ENCODE measurements around the gene CEP126.

Gene CEP126

GRCh38 chr11:101923554-101923953 lies 8.7 kb downstream of the CEP126 start:
- Histone ChIP-seq H3K27ac (ENCODE audit: poor library complexity, severe bottlenecking) (no peak overlapping the region), H3K4me1 (ENCODE audit: insufficient read depth, poor library complexity, severe bottlenecking) (no peaks in the 10 kb centered on the region), H3K27me3 (ENCODE audit: insufficient read depth, poor library complexity, severe bottlenecking) (no peaks in the 10 kb centered on the region), H3K4me3 (ENCODE audit: severe bottlenecking) (no peak overlapping the region), H3K9me3 (ENCODE audit: severe bottlenecking) (no peaks in the 10 kb centered on the region), H3K36me3 (ENCODE audit: low read depth) (no peaks in the 10 kb centered on the region)
- ATAC-seq (ENCODE audit: low read depth) (no peak), DNase-seq (ENCODE audit: low spot score) (no peak)
- TF ChIP-seq, protein P1, sequence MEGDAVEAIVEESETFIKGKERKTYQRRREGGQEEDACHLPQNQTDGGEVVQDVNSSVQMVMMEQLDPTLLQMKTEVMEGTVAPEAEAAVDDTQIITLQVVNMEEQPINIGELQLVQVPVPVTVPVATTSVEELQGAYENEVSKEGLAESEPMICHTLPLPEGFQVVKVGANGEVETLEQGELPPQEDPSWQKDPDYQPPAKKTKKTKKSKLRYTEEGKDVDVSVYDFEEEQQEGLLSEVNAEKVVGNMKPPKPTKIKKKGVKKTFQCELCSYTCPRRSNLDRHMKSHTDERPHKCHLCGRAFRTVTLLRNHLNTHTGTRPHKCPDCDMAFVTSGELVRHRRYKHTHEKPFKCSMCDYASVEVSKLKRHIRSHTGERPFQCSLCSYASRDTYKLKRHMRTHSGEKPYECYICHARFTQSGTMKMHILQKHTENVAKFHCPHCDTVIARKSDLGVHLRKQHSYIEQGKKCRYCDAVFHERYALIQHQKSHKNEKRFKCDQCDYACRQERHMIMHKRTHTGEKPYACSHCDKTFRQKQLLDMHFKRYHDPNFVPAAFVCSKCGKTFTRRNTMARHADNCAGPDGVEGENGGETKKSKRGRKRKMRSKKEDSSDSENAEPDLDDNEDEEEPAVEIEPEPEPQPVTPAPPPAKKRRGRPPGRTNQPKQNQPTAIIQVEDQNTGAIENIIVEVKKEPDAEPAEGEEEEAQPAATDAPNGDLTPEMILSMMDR (IDR thresholded peaks at IDR 0.05; ENCODE audit: poor library complexity, severe bottlenecking) = no peak

DNA sequence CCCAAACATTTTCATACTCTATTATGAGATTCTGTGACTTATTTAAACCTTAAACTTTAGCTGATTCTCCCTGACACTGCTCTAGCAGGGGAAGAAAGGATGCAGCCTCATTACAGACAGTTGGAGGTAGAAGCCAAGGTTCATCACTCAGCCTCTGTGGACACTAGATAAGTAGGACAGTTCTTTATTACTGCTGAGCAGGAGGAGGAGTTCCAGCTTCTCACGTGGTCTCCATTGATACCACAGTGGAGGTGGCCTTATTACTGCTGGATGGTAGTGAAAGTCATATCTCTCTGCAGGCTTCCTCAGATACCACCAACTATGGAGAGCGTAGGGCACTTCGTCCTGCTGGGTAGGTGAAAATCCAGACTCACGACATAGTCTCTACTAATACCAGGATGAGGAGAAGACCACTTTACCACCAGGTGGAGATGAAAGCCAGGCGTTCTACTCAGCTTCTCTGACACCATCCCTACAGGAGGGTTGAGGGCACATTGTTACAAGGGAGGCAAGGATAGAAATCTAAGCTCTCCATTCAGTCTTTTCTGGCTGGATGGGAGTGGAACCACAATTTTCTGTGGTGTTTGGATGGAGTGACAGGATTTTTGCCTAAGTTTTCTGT lies 14.6 kb downstream of the CEP126 start:
- Histone ChIP-seq H3K27me3 (ENCODE audit: insufficient read depth, poor library complexity, severe bottlenecking) (no peaks in the 10 kb centered on the region), H3K27ac (ENCODE audit: poor library complexity, severe bottlenecking) (no peak overlapping the region), H3K4me1 (ENCODE audit: insufficient read depth, poor library complexity, severe bottlenecking) (no peaks in the 10 kb centered on the region), H3K9me3 (ENCODE audit: severe bottlenecking) (no peaks in the 10 kb centered on the region), H3K36me3 (ENCODE audit: low read depth) (no peaks in the 10 kb centered on the region), H3K4me3 (ENCODE audit: severe bottlenecking) (no peak overlapping the region)
- DNase-seq (ENCODE audit: low spot score) = no peak
- ATAC-seq (ENCODE audit: low read depth) = no peak
- TF ChIP-seq, protein P1 (IDR thresholded peaks at IDR 0.05; ENCODE audit: poor library complexity, severe bottlenecking) = no peak

GRCh38 chr11:101931692-101932091 lies 16.9 kb downstream of the CEP126 start:
- no peaks in the 10 kb centered on the region for H3K27me3 ChIP-seq (ENCODE audit: insufficient read depth, poor library complexity, severe bottlenecking)
- ATAC-seq (ENCODE audit: low read depth) (no peak), DNase-seq (ENCODE audit: low spot score) (no peak)
- no peak overlapping the region for H3K27ac ChIP-seq (ENCODE audit: poor library complexity, severe bottlenecking)
- TF ChIP-seq, protein P1 (IDR thresholded peaks at IDR 0.05; ENCODE audit: poor library complexity, severe bottlenecking) = no peak
- no peaks in the 10 kb centered on the region for H3K9me3 ChIP-seq (ENCODE audit: severe bottlenecking)
- no peaks in the 10 kb centered on the region for H3K36me3 ChIP-seq (ENCODE audit: low read depth)
- H3K4me3 ChIP-seq (ENCODE audit: severe bottlenecking) = no peak overlapping the region
- H3K4me1 ChIP-seq (ENCODE audit: insufficient read depth, poor library complexity, severe bottlenecking) = no peaks in the 10 kb centered on the region

- TF ChIP-seq, protein P1 (IDR thresholded peaks at IDR 0.05; ENCODE audit: poor library complexity, severe bottlenecking) = no peak
- no peaks in the 10 kb centered on the region for H3K27me3 ChIP-seq (ENCODE audit: insufficient read depth, poor library complexity, severe bottlenecking)
- no peak overlapping the region for H3K4me3 ChIP-seq (ENCODE audit: severe bottlenecking)
These were observed 26.2 kb downstream of the CEP126 start for GRCh38 chr11:101940901-101941520.

GRCh38 chr11:101944923-101945322 lies 30.1 kb downstream of the CEP126 start:
- DNase-seq (ENCODE audit: low spot score) (no peak), ATAC-seq (ENCODE audit: low read depth) (no peak)
- H3K36me3 ChIP-seq (ENCODE audit: low read depth) = no peaks in the 10 kb centered on the region
- H3K9me3 ChIP-seq (ENCODE audit: severe bottlenecking) = no peaks in the 10 kb centered on the region
- no peaks in the 10 kb centered on the region for H3K4me1 ChIP-seq (ENCODE audit: insufficient read depth, poor library complexity, severe bottlenecking)
- no peak overlapping the region for H3K27ac ChIP-seq (ENCODE audit: poor library complexity, severe bottlenecking)
- TF ChIP-seq, protein P1 (IDR thresholded peaks at IDR 0.05; ENCODE audit: poor library complexity, severe bottlenecking) = no peak
- H3K4me3 ChIP-seq (ENCODE audit: severe bottlenecking) = no peak overlapping the region
- no peaks in the 10 kb centered on the region for H3K27me3 ChIP-seq (ENCODE audit: insufficient read depth, poor library complexity, severe bottlenecking)

More at GRCh38 chr11:101940901-101941520, 26.2 kb downstream of the CEP126 start:
- Histone ChIP-seq H3K36me3 (ENCODE audit: low read depth) (no peaks in the 10 kb centered on the region), H3K4me1 (ENCODE audit: insufficient read depth, poor library complexity, severe bottlenecking) (no peaks in the 10 kb centered on the region), H3K9me3 (ENCODE audit: severe bottlenecking) (no peaks in the 10 kb centered on the region), H3K27ac (ENCODE audit: poor library complexity, severe bottlenecking) (no peak overlapping the region)
- DNase-seq (ENCODE audit: low spot score) (no peak), ATAC-seq (ENCODE audit: low read depth) (no peak)

Measured in RWPE2 (cell line).